ENCODE data around the gene YIPF5.

YIPF5 gene

GRCh38 chr5:144170276-144171024 is at the start of gene YIPF5, which contains the start of gene KCTD16:
Gene YIPF5, minus strand, starts transcription at chr5:144170659. Its CDS starts 704 bp downstream, at chr5:144169955.
Gene KCTD16, plus strand, starts transcription at chr5:144170873.
- peak; percentile 97 for DNase-seq

GRCh38 chr5:144219869-144220268 is 49.4 kb upstream of the YIPF5 start:
- no peak for DNase-seq

DNA sequence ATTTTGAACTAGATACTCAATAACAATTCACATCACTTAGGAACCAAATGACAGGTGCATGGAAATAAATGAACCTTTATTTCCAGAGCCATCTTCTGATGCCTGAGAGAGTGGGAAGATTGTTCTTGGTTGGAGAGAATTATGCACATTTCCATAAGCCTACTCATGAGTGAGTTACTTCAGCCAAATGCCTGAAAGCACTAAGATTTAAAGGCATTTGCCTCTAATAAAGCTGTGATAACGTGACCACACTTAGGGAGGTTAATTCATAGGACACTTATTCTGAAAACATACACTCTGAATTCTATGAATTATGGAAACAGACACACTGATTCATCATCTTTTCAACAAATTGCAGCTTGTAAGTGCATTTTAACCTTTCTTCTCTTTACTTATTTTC is 40.2 kb upstream of the YIPF5 start:
- no peak for DNase-seq

GRCh38 chr5:144209361-144209760 is 38.9 kb upstream of the YIPF5 start:
- no peak for DNase-seq

- no peak for DNase-seq
Observed at GRCh38 chr5:144207875-144208444, 37.5 kb upstream of the YIPF5 start.

DNA sequence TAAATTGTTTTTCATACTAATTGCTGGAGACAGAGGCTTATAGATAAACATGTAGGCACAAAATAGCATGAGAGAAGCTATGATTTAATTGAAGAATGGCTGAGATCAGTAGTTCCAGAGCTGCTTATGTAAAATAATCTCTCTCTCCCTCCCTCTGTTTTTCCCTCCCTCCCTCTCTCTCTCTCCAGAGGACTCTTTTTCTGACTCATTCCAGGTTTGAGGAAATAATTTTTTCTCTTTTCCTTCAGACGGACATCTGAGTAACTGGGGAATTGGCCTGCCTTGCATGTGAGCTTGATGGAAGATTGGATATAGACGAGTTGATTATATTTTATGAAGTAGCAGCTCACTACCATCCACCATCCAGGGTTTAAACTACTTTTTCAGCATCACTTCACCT is 35.7 kb upstream of the YIPF5 start:
- DNase-seq, result no peak

DNA sequence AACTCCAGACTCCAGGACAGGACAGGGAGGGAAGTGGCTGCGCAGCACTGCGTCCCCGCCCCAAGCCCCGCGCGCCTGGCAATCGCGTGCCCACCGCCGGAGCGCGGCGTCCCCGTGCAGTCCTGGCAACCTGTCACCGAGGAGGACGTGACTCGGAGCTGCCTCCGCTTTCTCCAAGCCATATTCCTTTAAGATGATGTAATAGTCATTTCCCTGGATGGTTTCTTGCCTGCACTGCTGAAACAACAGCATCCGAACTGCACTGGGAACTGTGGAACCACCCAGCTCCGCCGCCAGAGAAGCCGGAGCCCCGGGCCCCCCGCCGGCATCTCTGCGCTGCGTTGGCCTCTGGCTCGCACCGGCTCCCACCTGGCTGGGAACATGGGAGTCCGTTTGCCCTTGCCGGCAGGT is 34.7 kb upstream of the YIPF5 start:
- DNase-seq, result no peak

DNA sequence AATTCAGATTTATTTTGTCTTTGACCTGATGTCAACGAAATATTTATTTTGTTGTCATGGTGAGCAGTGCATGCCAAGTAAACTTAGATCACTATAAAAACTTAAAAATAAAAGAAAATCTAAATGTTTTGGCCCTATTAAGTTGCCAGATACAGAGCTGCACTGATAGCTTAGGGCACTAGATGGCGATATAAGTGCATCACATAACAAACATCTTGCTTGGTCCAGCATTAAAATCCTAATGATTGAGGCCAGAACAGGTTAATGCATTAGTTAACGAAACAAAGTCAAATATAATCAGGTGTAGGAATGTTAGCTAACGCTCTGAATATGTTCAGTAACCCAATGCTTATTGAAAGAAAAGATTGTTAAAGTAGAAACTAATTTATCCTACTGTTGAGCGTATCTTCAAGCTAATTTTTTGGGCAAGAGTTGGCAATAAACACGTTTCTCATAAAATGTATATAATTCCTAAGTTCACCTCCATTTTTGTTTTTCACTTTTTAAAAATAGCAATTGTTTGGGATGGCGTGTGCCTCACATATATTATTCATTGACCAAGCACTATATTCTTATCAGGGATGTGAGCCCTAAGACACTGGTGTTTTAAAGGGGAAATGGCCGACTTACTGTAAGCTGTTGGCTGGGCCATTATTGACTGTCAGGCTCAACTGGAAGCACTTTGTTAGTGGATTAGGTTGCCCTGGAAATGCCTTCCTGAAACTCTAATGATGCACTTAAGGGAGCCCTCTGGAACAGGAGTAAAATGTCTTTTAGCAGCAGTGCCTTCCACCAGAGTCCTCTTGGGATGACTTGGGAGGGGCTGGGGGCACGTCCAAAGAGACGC is 33.5 kb upstream of the YIPF5 start:
- DNase-seq, result peak; percentile 50

GRCh38 chr5:144202726-144203125 is 32.3 kb upstream of the YIPF5 start:
- DNase-seq, result no peak

DNA sequence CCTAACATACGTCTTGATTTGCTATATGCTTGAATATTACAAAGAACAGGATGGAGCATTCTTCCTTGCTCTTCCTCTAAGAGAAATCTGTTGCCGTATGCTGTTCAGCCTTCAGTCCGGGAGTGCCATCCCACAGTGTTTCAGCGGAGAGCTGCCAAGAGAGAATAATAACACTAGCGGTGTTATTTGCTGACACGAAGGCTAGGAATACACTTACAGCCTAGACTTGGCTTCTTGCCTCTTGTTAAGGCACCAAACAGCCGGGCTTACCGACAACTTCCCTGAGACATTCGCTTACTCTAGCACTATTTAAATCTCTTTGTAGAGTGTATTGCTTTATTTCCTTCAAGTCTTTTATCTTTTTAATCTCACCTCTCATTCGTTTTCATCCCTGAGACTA is 31.6 kb upstream of the YIPF5 start:
- no peak for DNase-seq

DNA sequence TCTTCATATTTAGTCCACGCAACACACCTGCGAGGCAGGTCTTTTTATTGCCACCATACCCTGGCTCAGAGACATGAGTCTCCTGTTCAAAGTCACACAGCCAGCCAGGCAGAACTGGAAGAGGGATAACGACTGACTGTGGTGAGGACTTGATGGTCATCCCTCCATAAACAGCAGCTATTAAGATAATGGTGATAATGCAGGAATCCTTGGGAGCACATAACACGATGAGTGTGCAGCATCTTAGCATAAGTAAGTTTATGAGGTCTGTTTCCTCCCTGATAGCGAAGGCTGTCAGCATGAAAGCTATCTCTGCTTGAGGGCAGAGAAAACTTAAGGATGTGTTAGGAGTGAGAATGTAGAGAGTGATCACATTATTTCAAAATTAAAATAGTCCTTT is 31.1 kb upstream of the YIPF5 start:
- no peak for DNase-seq

- DNase-seq, result no peak
Observed at GRCh38 chr5:144198386-144198785, 27.9 kb upstream of the YIPF5 start.

DNA sequence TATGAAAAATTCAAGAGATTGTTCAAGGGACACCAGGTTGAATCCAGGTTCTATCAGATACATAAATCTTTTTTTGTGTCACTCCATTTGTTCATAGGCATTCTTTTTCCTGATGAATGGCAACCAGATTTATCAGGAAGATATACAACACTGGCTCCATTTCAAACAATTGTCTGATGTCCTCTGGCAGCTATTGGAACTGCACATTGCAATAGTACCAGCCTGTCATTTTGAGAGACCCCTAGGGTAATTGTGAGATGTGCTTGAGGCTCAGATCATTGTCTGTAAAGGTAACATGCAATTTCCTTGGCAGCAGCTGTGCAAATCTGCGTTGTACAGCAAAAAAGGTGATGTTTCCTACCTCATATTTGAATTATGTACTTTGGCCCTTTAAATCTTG is 26.2 kb upstream of the YIPF5 start:
- no peak for DNase-seq

- no peak for DNase-seq
Observed at GRCh38 chr5:144195448-144195847, 25.0 kb upstream of the YIPF5 start.

- no peak for DNase-seq
Observed at GRCh38 chr5:144194144-144194543, 23.7 kb upstream of the YIPF5 start.

DNA sequence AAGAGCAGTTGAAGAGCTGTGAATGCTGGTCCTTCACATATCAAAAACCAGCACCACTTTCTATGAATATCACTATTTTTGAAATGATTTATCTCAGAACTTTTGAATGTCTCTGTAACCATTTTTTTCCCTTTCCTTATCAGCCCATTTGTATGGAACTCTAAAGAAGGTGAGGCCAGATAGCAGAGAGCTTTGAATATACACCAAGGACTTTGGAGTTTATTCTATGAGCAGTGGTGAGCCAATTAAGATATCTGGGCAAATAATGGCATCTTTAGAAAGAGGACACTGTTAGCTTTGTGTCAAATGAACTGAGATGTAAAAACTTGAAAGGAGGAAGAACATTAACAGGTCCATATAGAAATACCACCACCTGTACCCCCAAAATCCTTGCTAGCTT is 22.2 kb upstream of the YIPF5 start:
- no peak for DNase-seq

DNA sequence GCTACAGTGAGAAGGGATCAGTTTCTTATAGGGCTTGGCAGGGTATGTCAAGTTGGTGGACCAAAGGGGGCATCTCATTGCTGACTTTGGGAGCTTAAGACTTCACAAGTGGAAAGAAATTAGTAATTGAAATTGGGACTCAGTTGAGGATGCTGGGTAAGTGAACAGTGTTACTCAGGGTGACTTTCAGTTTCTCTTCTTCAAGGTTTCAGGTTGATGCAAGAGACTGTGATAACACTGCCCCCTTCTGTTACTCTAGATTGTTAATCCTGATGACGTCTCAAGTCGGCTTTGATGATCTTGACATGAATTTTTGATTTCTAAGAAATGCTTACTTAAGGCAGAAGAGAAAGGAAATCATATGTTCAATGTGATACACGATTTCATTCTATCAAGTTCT is 21.5 kb upstream of the YIPF5 start:
- peak; percentile 48 for DNase-seq

- no peak for DNase-seq
Observed at GRCh38 chr5:144191531-144191930, 21.1 kb upstream of the YIPF5 start.

DNA sequence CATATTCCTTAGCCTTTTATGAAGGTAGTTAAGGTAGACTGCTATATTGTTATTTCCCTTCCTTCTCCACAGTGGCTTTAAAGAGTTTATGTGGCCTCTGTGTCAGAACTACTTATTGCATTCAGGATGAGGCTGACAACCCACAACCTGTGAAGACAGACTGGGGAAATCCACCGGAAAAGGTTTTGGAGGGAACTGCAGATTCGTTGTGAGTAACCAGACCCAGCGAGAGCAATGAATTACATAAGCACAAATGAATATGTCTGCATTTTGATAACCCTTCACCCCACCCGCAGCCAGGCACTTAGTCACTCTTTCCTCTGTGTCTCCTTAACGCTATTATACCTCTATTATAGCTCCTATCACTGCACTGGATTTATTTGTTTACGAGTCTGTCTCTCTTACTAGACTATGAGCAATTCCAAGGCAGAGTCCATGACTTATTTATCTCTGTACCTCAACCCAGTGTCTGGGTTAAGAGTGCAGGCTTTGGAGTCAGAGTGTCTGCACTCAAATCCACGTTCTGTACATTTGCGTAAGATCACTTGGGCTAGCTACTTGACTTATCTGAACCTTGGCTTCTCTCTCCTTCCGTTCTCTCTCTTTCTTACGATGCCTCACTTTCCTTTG is 19.5 kb upstream of the YIPF5 start:
- peak; percentile 85 for DNase-seq

- peak; percentile 88 for DNase-seq
Observed at GRCh38 chr5:144187699-144188294, 17.3 kb upstream of the YIPF5 start.

GRCh38 chr5:144183254-144183889 is 12.9 kb upstream of the YIPF5 start:
- DNase-seq, result peak; percentile 32

DNA sequence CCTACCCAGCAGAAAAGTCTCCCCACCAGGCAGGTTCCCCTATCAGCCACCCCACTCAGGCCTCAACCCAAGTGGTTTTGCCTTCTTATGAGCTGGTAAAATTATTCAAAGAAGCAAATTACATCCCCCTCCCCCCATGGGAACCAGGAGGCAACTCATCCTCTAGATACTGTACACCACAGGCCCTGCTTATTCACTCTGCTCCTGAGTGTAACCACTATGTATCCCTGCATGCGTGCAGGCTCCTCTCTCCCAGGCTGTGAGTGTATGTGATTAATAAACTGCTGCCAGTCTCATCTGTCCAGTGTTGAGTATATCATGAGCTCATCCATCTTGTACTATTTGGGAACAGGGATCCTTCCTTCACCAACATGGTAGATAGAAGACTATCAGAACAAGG is 8.8 kb upstream of the YIPF5 start:
- no peak for DNase-seq

Data from CD4-positive, alpha-beta T cell treated with Interleukin-6 for 4 hours (primary cell).